ENCODE data around the gene KANSL2.
"Not testable (repeated sequence)": the region's sequence is repeated elsewhere in the genome, so short reads cannot be mapped to it uniquely, and the experiment has no call there.

Gene KANSL2

GRCh38 chr12:48681710-48682532, at the start of gene KANSL2:
KANSL2 (minus strand) TSS chr12:48682238; CDS start chr12:48681632, 606 bp downstream.
- peak; percentile 100 for DNase-seq

- DNase-seq: no peak
Observed at GRCh38 chr12:48728807-48729206, 46.8 kb upstream of the KANSL2 start.

GRCh38 chr12:48720737-48721136, 38.7 kb upstream of the KANSL2 start:
- DNase-seq: not testable (repeated sequence)

GRCh38 chr12:48720171-48720570, 38.1 kb upstream of the KANSL2 start:
- DNase-seq: not testable (repeated sequence)

- not testable (repeated sequence) for DNase-seq
Observed at GRCh38 chr12:48719002-48719401, 37.0 kb upstream of the KANSL2 start.

- peak; percentile 44 for DNase-seq
Observed at GRCh38 chr12:48717252-48717695, 35.2 kb upstream of the KANSL2 start.

GRCh38 chr12:48716493-48717251, 34.6 kb upstream of the KANSL2 start, which contains the start of gene CCNT1:
CCNT1 (minus strand) TSS chr12:48716707; CDS start chr12:48716675, 32 bp downstream.
- peak; percentile 100 for DNase-seq

- no peak for DNase-seq
Observed at GRCh38 chr12:48716168-48716492, 34.1 kb upstream of the KANSL2 start.

- no peak for DNase-seq
Observed at GRCh38 chr12:48712209-48712608, 30.2 kb upstream of the KANSL2 start.

GRCh38 chr12:48698822-48699221, 16.8 kb upstream of the KANSL2 start:
- not testable (repeated sequence) for DNase-seq

GRCh38 chr12:48696626-48697025, 14.6 kb upstream of the KANSL2 start:
- no peak for DNase-seq

GRCh38 chr12:48695859-48696258, 13.8 kb upstream of the KANSL2 start:
- DNase-seq: no peak

GRCh38 chr12:48694038-48694437, 12.0 kb upstream of the KANSL2 start:
- no peak for DNase-seq

GRCh38 chr12:48693572-48693971, 11.5 kb upstream of the KANSL2 start:
- DNase-seq: peak; percentile 70

GRCh38 chr12:48691826-48692487, 9.9 kb upstream of the KANSL2 start:
- DNase-seq: no peak

GRCh38 chr12:48690990-48691389, 9.0 kb upstream of the KANSL2 start:
- no peak for DNase-seq

GRCh38 chr12:48690436-48690835, 8.4 kb upstream of the KANSL2 start:
- DNase-seq: no peak

GRCh38 chr12:48688836-48689235, 6.8 kb upstream of the KANSL2 start:
- no peak for DNase-seq

GRCh38 chr12:48687592-48687991, 5.6 kb upstream of the KANSL2 start:
- DNase-seq: no peak

GRCh38 chr12:48686615-48687334, 4.7 kb upstream of the KANSL2 start:
- DNase-seq: peak; percentile 45

- DNase-seq: no peak
Observed at GRCh38 chr12:48686037-48686595, 4.1 kb upstream of the KANSL2 start.

- no peak for DNase-seq
Observed at GRCh38 chr12:48683534-48683933, 1.5 kb upstream of the KANSL2 start.
